Colonic mucosa (tissue), 4 donors: ENCODE results near the gene RNF217. TPM values are rescaled to one million over a fixed set of nuclear protein-coding genes. Genes with fewer than 3 reads are reported as not detected.

ENCODE experiments used
- DNase-seq: peaks from one replicate; pipeline ENCODE4 v3.0.0-alpha.2; 2020
- H3K27ac ChIP-seq: fragments of 200-600 bp; one replicate; pipeline ENCODE4 v1.8.0; 2021
- H3K27me3 ChIP-seq: fragments of 200-600 bp; one replicate; pipeline ENCODE4 v1.8.0; 2021
- H3K36me3 ChIP-seq: fragments of 200-600 bp; one replicate; pipeline ENCODE4 v1.8.0; 2021
- H3K4me1 ChIP-seq: fragments of 200-600 bp; one replicate; pipeline ENCODE4 v1.8.0; 2021; ENCODE audit warnings: mild to moderate bottlenecking
- H3K4me3 ChIP-seq: fragments of 200-600 bp; one replicate; pipeline ENCODE4 v1.8.0; 2021
- H3K9ac ChIP-seq, 2 donors: one replicate each; pipeline ENCODE4 v1.7.0; 2013; ENCODE audit warnings: control low read depth in 2 of 2, low read depth in 2 of 2, low read length in 2 of 2
- H3K9me3 ChIP-seq: fragments of 200-600 bp; one replicate; pipeline ENCODE4 v1.8.0; 2021
- CTCF ChIP-seq: fragments of 200-600 bp; IDR thresholded peaks from one replicate; pipeline ENCODE4 v1.8.0; 2022; ENCODE audit warnings: antibody characterized with exemption, mild to moderate bottlenecking
- intact Hi-C: fragments of 100-400 bp; cut with DNase I; formaldehyde crosslinking; loops from one replicate; pipeline ENCODE4 v1.14.1; 2022
- total RNA-seq, 2 donors: library from RNA; stranded (reverse); fragmentation: NEBNext Ultra II Directional in 1 of 2; extraction: Animal tissue kit (Norgen Biotek cat#: 25700) in 1 of 2; gene quantifications; one replicate each; pipeline ENCODE4 v1.2.1, GENCODE V29; 2021
- donor health status: healthy.
- donor health status: DM: no; HTN: no; CAD: no.
- donor health status: DM: no; HTN: no; CAD: no.

RNF217 gene
- total RNA-seq, 2 donors from 2014 or later = 9.1 to 20.4 TPM

- intact Hi-C loops = loop anchor here (10.0 kb wide), 1 partner anchor 148 kb away; no protein-coding TSS in a partner anchor
Measured at GRCh38 chr6:125102891-125103290, 140.7 kb downstream of the RNF217 start.

GRCh38 chr6:125104425-125104824 is 142.2 kb downstream of the RNF217 start:
- no peaks in the 10 kb centered on the region for H3K27me3 ChIP-seq
- TF ChIP-seq CTCF = no peak
- H3K4me1 ChIP-seq = no peaks in the 10 kb centered on the region
- DNase-seq = no peak
- no peak overlapping the region for H3K27ac ChIP-seq
- H3K9ac ChIP-seq = no peak overlapping the region
- H3K9me3 ChIP-seq = no peaks in the 10 kb centered on the region
- no peaks in the 10 kb centered on the region for H3K36me3 ChIP-seq
- intact Hi-C loops = loop anchor here (10.0 kb wide), 1 partner anchor 150 kb away; no protein-coding TSS in a partner anchor
- no peak overlapping the region for H3K4me3 ChIP-seq

More at GRCh38 chr6:125102891-125103290, 140.7 kb downstream of the RNF217 start:
- no peaks in the 10 kb centered on the region for H3K9me3 ChIP-seq
- no peaks in the 10 kb centered on the region for H3K36me3 ChIP-seq
- H3K4me3 ChIP-seq = no peak overlapping the region
- DNase-seq = no peak
- TF ChIP-seq CTCF = no peak
- H3K4me1 ChIP-seq = no peaks in the 10 kb centered on the region
- H3K27me3 ChIP-seq = no peaks in the 10 kb centered on the region
- H3K27ac ChIP-seq = no peak overlapping the region
- H3K9ac ChIP-seq = no peak overlapping the region

- Histone ChIP-seq H3K27ac (no peak overlapping the region), H3K9ac (no peak overlapping the region), H3K9me3 (no peaks in the 10 kb centered on the region), H3K27me3 (no peaks in the 10 kb centered on the region), H3K36me3 (no peaks in the 10 kb centered on the region), H3K4me3 (no peak overlapping the region), H3K4me1 (no peaks in the 10 kb centered on the region)
- no peak for DNase-seq
- intact Hi-C loops = loop anchor here (10.0 kb wide), 1 partner anchor 152 kb away; no protein-coding TSS in a partner anchor
- no peak for TF ChIP-seq CTCF
Measured at GRCh38 chr6:125107048-125107447, 144.8 kb downstream of the RNF217 start.

- TF ChIP-seq CTCF = no peak
Measured at GRCh38 chr6:125107896-125108295, 145.7 kb downstream of the RNF217 start.

GRCh38 chr6:125110056-125110455 is 147.8 kb downstream of the RNF217 start:
- no peaks in the 10 kb centered on the region for H3K9me3 ChIP-seq
- H3K27ac ChIP-seq = no peak overlapping the region
- no peak for TF ChIP-seq CTCF
- intact Hi-C loops = no loop called here
- no peak overlapping the region for H3K9ac ChIP-seq
- H3K4me1 ChIP-seq = no peaks in the 10 kb centered on the region
- no peak for DNase-seq
- H3K36me3 ChIP-seq = no peaks in the 10 kb centered on the region
- H3K27me3 ChIP-seq = no peaks in the 10 kb centered on the region
- H3K4me3 ChIP-seq = no peak overlapping the region

More at GRCh38 chr6:125107896-125108295, 145.7 kb downstream of the RNF217 start:
- H3K9me3 ChIP-seq = no peaks in the 10 kb centered on the region
- no peaks in the 10 kb centered on the region for H3K36me3 ChIP-seq
- DNase-seq = no peak
- no peak overlapping the region for H3K27ac ChIP-seq
- H3K4me1 ChIP-seq = no peaks in the 10 kb centered on the region
- intact Hi-C loops = loop anchor here (10.0 kb wide), 1 partner anchor 153 kb away; no protein-coding TSS in a partner anchor
- no peak overlapping the region for H3K9ac ChIP-seq
- no peaks in the 10 kb centered on the region for H3K27me3 ChIP-seq
- H3K4me3 ChIP-seq = no peak overlapping the region
